Activated CD4-positive, alpha-beta T cell treated with anti-CD3 and anti-CD28 coated beads, Interleukin-10, Interleukin-2, amounts not matched to agents 100 ng/mL and 50 ng/mL, durations not matched to agents 16 hours and 8 hours (primary cell): Measurements from ENCODE around the gene ETS1.
A peak's percentile ranks its signal among the peaks of the same experiment; 100 is the strongest.

Source experiments
- DNase-seq: peaks from one replicate; pipeline ENCODE4 v3.0.0-alpha.2; 2020

The ETS1 gene, protein sequence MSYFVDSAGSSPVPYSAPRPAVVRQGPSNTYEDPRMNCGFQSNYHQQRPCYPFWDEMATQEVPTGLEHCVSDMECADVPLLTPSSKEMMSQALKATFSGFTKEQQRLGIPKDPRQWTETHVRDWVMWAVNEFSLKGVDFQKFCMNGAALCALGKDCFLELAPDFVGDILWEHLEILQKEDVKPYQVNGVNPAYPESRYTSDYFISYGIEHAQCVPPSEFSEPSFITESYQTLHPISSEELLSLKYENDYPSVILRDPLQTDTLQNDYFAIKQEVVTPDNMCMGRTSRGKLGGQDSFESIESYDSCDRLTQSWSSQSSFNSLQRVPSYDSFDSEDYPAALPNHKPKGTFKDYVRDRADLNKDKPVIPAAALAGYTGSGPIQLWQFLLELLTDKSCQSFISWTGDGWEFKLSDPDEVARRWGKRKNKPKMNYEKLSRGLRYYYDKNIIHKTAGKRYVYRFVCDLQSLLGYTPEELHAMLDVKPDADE

DNA sequence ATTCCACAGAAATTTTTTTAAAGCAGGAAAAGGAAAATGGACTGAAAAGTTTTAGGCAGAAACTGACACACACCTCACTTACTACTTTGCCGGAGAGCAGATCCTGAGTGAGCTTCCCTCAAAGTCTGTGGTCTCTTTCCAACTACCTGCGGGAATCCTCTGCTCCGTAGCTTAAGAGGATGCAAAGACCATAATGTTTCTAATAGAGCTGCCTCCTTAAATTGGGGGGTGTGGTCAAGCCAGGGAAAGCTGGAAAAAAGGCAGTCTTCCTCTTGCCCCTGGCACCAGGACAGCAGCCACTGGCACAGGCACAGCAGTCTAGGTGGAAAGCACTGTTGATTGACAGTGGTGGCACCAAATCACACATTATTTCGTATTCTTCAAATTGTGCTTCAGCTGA, at the start of gene ETS1:
TSS of gene ETS1 (minus strand) at position 144 of the 400 bp plus-strand sequence. CDS start 14,428 bp downstream, outside the sequence.
- no peak for DNase-seq

- no peak for DNase-seq
These were observed 47.0 kb upstream of the ETS1 start for GRCh38 chr11:128634395-128634794.

DNA sequence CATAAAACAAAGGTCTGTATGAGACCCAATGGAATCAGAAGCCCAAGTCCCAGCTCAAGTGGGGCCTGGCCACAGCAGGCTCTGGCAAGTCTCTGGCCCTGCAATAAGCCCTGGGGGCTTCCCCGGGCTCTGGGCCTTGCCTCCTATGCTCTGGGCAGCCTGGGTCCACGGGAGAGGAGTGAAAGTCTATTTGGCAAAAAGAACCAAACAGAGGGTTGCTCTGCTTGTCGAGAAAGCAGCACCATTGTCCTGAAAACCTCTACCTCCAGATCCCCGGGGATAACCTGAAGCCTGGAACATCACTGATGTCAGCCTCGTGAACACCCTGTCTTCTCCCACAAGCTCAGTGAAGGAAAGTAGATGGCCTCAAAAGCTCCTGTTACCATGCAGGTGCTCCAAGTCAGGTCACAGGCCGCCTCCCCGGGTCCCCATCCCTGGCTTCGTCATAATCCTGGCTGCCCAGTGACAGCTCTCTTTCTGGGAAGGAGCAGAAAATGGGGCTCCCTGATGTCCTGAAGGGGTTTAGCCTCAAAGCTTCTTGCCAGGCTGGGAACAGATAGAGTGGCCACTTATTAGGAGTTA, 46.1 kb upstream of the ETS1 start:
- no peak for DNase-seq

GRCh38 chr11:128632141-128632791, 44.9 kb upstream of the ETS1 start:
- DNase-seq = peak; percentile 67

- DNase-seq = peak; percentile 93
These were observed 43.2 kb upstream of the ETS1 start for GRCh38 chr11:128630367-128631230.

GRCh38 chr11:128629516-128630106, 42.3 kb upstream of the ETS1 start:
- DNase-seq = peak; percentile 26

GRCh38 chr11:128628686-128629085, 41.3 kb upstream of the ETS1 start:
- peak; percentile 52 for DNase-seq

DNA sequence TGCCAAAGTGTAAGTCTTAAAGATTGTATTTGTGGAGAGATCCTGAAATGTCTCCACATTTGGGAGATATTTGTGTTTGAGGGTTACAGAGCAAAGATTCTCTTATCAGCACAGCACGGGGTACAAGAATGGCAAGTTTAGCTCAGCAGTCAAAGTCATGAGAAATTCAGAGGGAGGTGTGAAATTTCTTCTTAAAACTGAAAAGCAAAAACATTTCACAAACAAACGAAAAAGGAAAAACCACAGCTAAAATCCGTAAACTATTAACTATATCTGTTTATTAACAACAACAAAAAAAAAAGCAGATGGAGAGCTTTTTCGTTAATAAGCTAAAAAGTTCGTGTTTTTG, 40.9 kb upstream of the ETS1 start:
- DNase-seq = peak; percentile 26

GRCh38 chr11:128627666-128628324, 40.4 kb upstream of the ETS1 start:
- peak; percentile 59 for DNase-seq

- DNase-seq = no peak
These were observed 39.7 kb upstream of the ETS1 start for GRCh38 chr11:128626913-128627665.

- DNase-seq = no peak
These were observed 38.4 kb upstream of the ETS1 start for GRCh38 chr11:128625746-128626145.

DNA sequence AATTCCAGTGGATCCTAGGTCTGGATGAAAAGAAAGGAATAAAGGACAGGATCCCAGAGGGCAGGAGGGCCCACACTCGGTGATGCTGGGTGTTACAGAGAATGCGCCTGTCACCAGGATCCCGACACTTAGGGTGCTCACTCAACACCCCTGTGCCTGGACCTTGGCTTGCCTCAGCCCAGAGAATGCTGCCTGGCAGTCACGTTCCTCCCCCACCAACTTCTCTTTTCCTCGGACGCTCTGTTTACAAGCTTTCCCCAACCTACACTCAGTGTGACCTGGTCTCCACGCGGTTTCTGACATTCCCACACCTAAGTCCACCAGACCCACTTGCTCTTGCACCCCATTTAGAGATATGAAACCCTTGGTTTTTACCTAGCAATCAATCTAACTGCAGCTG, 38.0 kb upstream of the ETS1 start:
- DNase-seq = no peak

- DNase-seq = peak; percentile 88
These were observed 37.2 kb upstream of the ETS1 start for GRCh38 chr11:128624269-128625175.

- DNase-seq = no peak
These were observed 35.7 kb upstream of the ETS1 start for GRCh38 chr11:128623091-128623490.

DNA sequence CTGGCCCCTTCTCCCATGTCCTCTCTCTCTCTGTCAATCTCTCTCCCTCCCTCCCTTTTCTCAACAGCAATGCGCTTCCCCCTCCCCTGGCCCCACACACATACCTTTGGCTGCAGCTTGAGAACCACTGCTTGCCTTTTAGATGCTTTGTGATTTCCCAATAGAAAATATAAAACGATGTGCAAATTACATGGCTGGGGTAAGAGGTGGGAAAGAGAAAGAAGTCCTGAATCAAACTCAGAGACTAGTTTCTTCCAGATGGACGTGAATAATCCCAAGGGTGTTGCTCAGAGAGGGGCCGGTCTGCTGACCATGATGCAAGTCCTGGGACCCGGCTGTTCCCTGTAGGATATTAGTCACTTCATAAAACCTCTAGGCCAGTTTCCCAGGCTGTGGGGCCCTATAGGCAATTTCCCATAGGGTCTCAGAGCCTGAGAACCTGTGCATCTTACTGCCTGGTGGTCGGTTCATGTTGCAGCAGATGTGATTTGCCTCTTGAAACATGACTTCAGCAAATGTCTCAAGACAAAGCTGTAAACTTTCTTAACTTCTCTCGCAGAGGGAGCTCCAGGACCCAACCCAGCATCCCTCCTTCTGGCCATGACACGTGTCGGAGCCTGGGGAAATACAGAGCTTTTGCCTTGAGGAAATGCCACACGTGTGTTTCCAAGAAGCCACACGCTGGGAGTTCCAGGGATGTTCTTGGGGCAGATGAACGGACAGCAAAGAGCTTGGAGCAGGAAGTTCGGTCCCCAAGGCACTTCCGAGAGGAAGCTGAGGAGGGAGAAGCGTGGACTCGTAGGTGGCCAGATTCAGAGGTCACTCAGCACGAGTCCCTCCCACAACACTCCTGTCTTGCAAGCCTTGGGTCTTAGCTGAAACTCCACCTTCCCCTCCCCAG, 34.5 kb upstream of the ETS1 start:
- DNase-seq = no peak

- DNase-seq = no peak
These were observed 33.1 kb upstream of the ETS1 start for GRCh38 chr11:128620309-128621100.

DNA sequence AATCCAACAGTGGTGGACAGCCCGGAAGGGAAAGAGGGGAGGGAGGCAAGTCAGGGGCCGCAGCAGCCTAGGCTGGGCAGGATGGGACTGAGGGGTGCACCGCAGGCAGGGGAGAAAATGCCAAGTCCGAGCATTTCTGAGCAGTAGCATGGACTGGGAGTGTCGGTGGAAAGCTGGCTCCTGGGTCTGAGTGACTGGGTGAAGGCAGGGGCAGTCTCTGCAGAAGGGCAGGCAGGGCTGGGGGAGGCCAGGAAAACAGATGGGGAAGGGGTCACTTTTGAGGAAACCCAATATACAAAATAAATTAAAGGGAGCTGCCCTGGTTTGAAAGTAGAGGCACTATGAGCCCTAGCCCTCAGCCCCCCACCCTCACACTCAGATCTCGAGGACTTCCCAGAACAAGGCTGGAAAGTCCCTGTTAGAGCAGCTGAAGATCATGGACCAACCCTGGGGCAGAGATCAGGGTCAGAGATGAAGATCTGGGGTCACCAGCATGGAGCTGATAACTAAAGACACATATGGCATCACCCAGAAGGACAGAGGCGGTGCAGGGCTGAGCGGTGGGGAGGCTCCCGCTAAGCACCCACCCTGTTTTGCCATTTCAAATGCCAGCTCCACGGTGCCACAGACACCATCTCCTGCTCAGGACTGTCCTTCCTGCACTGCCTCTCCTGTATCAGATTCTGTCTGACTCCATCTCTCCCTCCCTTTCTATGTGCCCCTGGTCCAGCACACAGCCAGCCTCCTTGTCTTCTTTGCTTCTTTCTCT, 32.4 kb upstream of the ETS1 start:
- DNase-seq = peak; percentile 29
